DND-41 (cell line): Measurements from ENCODE around the gene HS3ST5.

Experiments used
- ATAC-seq: fragments of 200-7000 bp; cut with Tn5 transposase; 3 replicates; pipeline ENCODE4 v1.9.1; 2021; ENCODE audit warnings: low read depth; ENCODE audit not compliant: insufficient read depth
- DNase-seq: peaks from one replicate; pipeline ENCODE4 v3.0.0-alpha.2; 2020
- H2AFZ ChIP-seq: 2 replicates; pipeline ENCODE4 v1.6.0; 2012; ENCODE audit warnings: low read depth, low read length
- H3K27ac ChIP-seq: 2 replicates; pipeline ENCODE4 v1.5.1; 2012; ENCODE audit warnings: low read length, inconsistent platforms
- H3K27me3 ChIP-seq: fragments of 200-600 bp; sonication (generic); 2 replicates; pipeline ENCODE4 v1.6.0; 2012; ENCODE audit warnings: low read length, mild to moderate bottlenecking, inconsistent platforms; ENCODE audit not compliant: insufficient read depth, poor library complexity
- H3K36me3 ChIP-seq: 2 replicates; pipeline ENCODE4 v1.5.1; 2012; ENCODE audit warnings: low read length, inconsistent platforms; ENCODE audit not compliant: insufficient read depth
- H3K4me1 ChIP-seq: 2 replicates; pipeline ENCODE4 v1.5.1; 2012; ENCODE audit warnings: mild to moderate bottlenecking, low read length; ENCODE audit not compliant: insufficient read depth
- H3K4me2 ChIP-seq: 2 replicates; pipeline ENCODE4 v1.6.0; 2012; ENCODE audit warnings: mild to moderate bottlenecking, moderate library complexity, low read length, inconsistent platforms; ENCODE audit not compliant: insufficient read depth
- H3K4me3 ChIP-seq, 2 experiments: fragments of 200-600 bp in 1 of 2; shearing (Covaris generic) in 1 of 2; 2 replicates each; pipeline ENCODE4 v1.5.1; 2012 to 2016; ENCODE audit warnings: inconsistent platforms in 2 of 2, low read length in 2 of 2, mild to moderate bottlenecking in 2 of 2, low read depth in 1 of 2, moderate library complexity in 1 of 2
- H3K79me2 ChIP-seq: 2 replicates; pipeline ENCODE4 v1.6.0; 2012; ENCODE audit warnings: low read length, inconsistent platforms; ENCODE audit not compliant: insufficient read depth
- H3K9ac ChIP-seq: 2 replicates; pipeline ENCODE4 v1.6.0; 2012; ENCODE audit warnings: low read depth, mild to moderate bottlenecking, inconsistent platforms, low read length, moderate library complexity
- H3K9me3 ChIP-seq: 2 replicates; pipeline ENCODE4 v1.5.1; 2012; ENCODE audit warnings: low read length, moderate library complexity, mild to moderate bottlenecking, inconsistent platforms; ENCODE audit not compliant: insufficient read depth, severe bottlenecking
- H4K20me1 ChIP-seq: 2 replicates; pipeline ENCODE4 v1.6.0; 2012; ENCODE audit warnings: low read length; ENCODE audit not compliant: insufficient read depth
- EZH2 ChIP-seq: IDR thresholded peaks from 3 replicates; pipeline ENCODE4 v1.6.1; 2012; ENCODE audit warnings: borderline replicate concordance, low read depth, mild to moderate bottlenecking, moderate library complexity, low read length, inconsistent platforms; ENCODE audit not compliant: severe bottlenecking
- TF ChIP-seq, protein P1 (sequence below): IDR thresholded peaks from 2 replicates; pipeline ENCODE4 v1.5.1; 2012; ENCODE audit warnings: borderline replicate concordance, low read length, moderate library complexity, mild to moderate bottlenecking; ENCODE audit not compliant: poor library complexity, severe bottlenecking; ENCODE audit errors: extremely low read depth

The HS3ST5 gene

DNA sequence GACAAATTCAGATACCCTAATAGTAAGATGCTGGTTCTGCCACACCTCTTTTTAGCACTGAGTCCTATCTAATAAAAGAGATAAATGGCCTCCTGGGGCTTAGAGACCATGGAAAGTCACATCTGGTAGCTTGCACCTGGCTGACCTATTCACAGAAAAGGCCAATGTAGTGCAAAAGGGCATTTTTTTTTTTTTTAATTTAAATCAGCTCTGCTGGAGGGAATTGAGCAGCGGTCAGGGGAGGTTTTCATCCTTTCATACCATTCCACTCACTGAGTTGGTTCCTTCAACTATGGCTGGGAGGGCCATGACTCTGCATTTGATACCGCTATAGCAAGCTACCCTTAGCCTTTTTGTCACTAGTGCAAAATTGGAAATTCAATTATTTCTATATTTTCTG, 20.1 kb upstream of the HS3ST5 start:
- Histone ChIP-seq H3K9ac (no peak overlapping the region), H3K36me3 (no peaks in the 10 kb centered on the region), H3K27ac (no peak overlapping the region), H3K4me2 (no peak overlapping the region), H3K4me3 (no peak overlapping the region), H4K20me1 (no peaks in the 10 kb centered on the region), H3K27me3 (peaks cover 2% of the 10 kb centered on the region), H3K4me1 (no peaks in the 10 kb centered on the region), H3K9me3 (no peaks in the 10 kb centered on the region), H3K79me2 (no peaks in the 10 kb centered on the region), H2AFZ (no peak overlapping the region)
- DNase-seq (no peak), ATAC-seq (no peak)
- TF ChIP-seq, protein P1, sequence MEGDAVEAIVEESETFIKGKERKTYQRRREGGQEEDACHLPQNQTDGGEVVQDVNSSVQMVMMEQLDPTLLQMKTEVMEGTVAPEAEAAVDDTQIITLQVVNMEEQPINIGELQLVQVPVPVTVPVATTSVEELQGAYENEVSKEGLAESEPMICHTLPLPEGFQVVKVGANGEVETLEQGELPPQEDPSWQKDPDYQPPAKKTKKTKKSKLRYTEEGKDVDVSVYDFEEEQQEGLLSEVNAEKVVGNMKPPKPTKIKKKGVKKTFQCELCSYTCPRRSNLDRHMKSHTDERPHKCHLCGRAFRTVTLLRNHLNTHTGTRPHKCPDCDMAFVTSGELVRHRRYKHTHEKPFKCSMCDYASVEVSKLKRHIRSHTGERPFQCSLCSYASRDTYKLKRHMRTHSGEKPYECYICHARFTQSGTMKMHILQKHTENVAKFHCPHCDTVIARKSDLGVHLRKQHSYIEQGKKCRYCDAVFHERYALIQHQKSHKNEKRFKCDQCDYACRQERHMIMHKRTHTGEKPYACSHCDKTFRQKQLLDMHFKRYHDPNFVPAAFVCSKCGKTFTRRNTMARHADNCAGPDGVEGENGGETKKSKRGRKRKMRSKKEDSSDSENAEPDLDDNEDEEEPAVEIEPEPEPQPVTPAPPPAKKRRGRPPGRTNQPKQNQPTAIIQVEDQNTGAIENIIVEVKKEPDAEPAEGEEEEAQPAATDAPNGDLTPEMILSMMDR: no peak
- no peak for TF ChIP-seq EZH2

DNA sequence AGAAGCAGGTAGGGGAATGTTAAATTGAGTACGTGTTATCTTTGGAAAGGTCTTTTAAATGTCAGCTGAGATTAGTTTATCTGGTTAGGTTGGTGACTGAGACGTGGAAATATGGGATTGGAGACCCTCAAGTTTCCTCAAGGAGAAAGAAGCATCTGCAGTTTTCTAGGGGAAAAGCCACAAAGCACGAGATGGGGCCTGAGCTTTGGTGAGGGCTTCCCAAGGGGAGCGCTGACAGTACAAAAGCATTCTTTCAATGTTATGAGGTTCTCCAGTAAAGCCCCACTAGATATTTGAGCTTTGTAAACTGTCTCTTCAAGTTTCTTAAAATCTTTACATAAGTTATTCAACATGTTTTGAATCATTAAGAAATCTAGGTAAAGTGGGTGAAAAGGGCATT, 19.6 kb upstream of the HS3ST5 start:
- no peak for DNase-seq
- TF ChIP-seq, protein P1: no peak
- no peak for TF ChIP-seq EZH2
- H3K4me1 ChIP-seq: no peaks in the 10 kb centered on the region
- H3K9me3 ChIP-seq: no peaks in the 10 kb centered on the region
- no peak overlapping the region for H3K9ac ChIP-seq
- no peaks in the 10 kb centered on the region for H3K79me2 ChIP-seq
- H3K36me3 ChIP-seq: no peaks in the 10 kb centered on the region
- ATAC-seq: no peak
- peaks cover 2% of the 10 kb centered on the region for H3K27me3 ChIP-seq
- H4K20me1 ChIP-seq: no peaks in the 10 kb centered on the region
- no peak overlapping the region for H3K4me3 ChIP-seq
- no peak overlapping the region for H2AFZ ChIP-seq
- H3K4me2 ChIP-seq: no peak overlapping the region
- H3K27ac ChIP-seq: no peak overlapping the region

DNA sequence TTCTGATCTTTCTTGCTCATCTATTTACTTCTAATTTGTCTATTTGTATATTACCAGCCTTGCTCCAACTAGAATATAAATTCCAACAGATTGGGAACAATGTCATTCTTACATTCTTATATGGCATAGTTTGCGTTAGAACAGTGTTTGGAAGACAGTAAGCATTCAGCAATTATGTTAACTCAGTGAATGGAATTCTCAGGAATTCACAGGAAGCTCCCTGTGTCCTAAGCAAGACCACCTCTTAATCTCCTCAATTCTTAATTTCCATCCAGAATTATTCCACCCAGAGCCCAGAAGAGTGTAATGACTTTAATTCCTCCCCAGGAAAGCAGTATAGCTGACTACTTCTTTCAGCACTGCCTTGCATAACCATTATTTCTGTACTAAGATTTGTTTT, 18.2 kb upstream of the HS3ST5 start:
- H2AFZ ChIP-seq: no peak overlapping the region
- H3K27me3 ChIP-seq: peaks cover 2% of the 10 kb centered on the region
- DNase-seq (no peak), ATAC-seq (no peak)
- no peak overlapping the region for H3K27ac ChIP-seq
- H3K36me3 ChIP-seq: no peaks in the 10 kb centered on the region
- no peak overlapping the region for H3K9ac ChIP-seq
- no peaks in the 10 kb centered on the region for H3K9me3 ChIP-seq
- no peak for TF ChIP-seq EZH2
- TF ChIP-seq, protein P1: no peak
- H3K79me2 ChIP-seq: no peaks in the 10 kb centered on the region
- no peaks in the 10 kb centered on the region for H4K20me1 ChIP-seq
- H3K4me3 ChIP-seq: no peak overlapping the region
- no peak overlapping the region for H3K4me2 ChIP-seq
- H3K4me1 ChIP-seq: no peaks in the 10 kb centered on the region

DNA sequence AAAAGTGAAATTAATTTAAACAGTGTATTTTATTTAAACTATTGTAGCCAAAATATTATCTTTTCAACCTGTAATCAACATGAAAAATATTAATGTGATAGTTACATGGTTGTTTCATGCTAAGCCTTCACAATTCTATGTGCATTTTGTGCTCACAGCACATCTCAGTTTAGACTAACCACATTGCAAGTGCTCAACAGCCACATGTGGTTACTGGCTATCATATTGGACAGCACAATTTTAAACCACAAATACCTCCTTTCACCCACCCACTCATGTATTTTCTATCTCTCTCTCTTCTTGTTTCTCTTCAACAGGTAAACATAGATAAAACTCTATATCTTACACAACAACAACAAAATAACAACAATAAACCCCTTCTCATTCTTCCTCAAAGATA, 12.5 kb upstream of the HS3ST5 start:
- H3K4me1 ChIP-seq: no peaks in the 10 kb centered on the region
- no peak overlapping the region for H2AFZ ChIP-seq
- TF ChIP-seq, protein P1: no peak
- no peak for TF ChIP-seq EZH2
- no peaks in the 10 kb centered on the region for H3K36me3 ChIP-seq
- no peak overlapping the region for H3K9ac ChIP-seq
- H4K20me1 ChIP-seq: no peaks in the 10 kb centered on the region
- DNase-seq (no peak), ATAC-seq (no peak)
- H3K79me2 ChIP-seq: no peaks in the 10 kb centered on the region
- no peak overlapping the region for H3K4me3 ChIP-seq
- no peak overlapping the region for H3K4me2 ChIP-seq
- H3K27ac ChIP-seq: no peak overlapping the region
- no peaks in the 10 kb centered on the region for H3K27me3 ChIP-seq
- H3K9me3 ChIP-seq: no peaks in the 10 kb centered on the region
